ENCODE results near the gene SAPCD2.
"Not testable (repeated sequence)": the region's sequence is repeated elsewhere in the genome, so short reads cannot be mapped to it uniquely, and the experiment has no call there.

Gene SAPCD2, protein sequence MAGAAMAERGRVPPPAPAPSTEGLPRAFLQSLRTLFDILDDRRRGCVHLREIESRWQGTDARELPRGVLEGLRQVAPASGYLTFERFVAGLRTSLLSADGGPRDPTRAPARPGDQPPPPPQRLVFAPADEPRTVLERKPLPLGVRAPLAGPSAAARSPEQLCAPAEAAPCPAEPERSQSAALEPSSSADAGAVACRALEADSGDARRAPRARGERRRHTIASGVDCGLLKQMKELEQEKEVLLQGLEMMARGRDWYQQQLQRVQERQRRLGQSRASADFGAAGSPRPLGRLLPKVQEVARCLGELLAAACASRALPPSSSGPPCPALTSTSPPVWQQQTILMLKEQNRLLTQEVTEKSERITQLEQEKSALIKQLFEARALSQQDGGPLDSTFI

DNA sequence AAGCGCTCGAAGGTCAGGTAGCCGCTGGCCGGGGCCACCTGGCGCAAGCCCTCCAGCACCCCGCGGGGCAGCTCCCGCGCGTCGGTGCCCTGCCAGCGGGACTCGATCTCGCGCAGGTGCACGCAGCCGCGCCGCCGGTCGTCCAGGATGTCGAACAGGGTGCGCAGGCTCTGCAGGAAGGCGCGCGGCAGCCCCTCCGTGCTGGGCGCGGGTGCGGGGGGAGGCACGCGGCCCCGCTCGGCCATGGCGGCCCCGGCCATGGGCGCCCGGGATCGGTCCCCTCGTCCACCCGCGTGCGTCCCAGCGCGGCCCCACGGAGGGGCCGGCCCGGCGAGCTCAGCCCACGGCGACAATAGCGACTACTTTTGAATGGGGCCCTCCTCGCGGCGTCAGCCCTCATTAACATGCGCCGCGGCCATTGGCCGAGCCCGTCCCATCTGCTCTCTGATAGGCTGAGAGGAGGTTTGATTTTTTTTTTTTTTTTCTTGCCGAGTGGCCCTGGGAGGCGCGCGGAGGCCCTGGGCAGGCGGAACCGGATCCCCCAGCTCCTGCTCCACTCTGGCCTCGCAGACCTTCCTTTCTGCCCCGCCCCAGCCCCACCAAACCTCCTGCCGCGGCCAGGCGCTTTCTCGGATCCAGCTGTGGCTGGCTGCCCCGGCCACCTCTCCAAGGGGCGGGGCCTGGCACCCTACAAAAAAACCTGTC is at the start of gene SAPCD2:
Gene SAPCD2, minus strand, starts transcription at position 357 of the 705 bp plus-strand sequence. Its CDS starts 97 bp downstream, at position 260.
- peak; percentile 97 for DNase-seq (ENCODE audit: low spot score)

DNA sequence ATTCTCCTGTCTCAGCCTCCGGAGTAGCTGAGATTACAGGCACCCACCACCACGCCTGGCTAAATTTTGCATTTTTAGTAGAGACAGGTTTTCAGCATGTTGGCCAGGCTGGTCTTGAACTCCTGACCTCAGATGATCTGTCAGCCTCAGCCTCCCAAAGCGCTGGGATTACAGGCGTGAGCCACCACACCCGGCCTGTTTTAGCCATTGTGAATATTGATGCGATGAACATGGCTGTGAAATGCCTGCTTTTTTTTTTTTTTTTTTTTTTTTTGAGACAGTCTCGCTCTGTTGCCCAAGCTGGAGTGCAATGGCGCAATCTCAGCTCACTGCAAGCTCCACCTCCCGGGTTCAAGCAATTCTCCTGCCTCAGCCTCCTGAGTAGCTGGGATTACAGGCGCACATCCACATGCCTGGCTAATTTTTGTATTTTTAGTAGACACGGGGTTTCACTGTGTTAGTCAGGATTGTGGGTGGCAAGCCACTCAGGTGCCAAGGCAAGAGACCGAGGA is 47.8 kb upstream of the SAPCD2 start:
- not testable (repeated sequence) for DNase-seq (ENCODE audit: low spot score)

DNA sequence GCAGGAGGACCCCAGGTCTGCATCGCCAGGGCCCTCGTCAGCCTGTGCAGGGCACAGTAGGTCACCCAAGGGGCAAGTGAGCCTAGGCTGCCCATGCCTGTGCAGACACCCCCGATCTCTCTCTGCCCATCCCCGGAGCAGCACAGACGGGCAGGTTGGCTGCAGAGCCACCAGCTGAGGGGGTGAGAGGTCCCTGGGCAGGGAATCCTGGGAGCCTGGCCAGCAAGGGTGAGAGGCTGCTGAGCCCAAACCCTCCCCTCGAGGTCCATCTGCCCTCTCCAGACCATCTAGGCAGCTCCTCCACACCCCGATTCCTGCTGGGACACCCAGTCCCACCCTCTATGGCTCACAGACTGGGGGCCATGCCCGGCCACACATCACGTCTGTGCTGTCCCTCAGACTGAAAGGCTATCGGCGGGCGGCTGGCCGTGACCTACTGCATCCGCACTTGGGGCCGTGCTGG is 46.9 kb upstream of the SAPCD2 start:
- DNase-seq (ENCODE audit: low spot score) = no peak

DNA sequence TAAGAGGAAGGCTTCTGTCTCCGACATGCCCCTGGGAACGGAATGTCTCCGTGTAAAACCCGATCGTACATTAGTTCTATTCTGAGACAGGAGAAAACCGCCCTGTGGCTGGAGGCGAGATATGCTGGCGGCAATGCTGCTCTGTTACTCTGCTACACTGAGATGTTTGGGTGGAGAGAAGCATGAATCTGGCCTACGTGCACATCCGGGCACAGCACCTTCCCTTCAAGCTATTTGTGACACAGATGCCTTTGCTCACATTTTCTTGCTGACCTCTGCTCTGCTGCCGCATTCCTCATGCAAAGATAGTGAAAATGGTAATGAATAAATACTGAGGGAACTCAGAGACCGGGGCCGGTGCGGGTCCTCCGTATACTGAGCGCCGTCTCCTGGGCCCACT is 46.4 kb upstream of the SAPCD2 start:
- no peak for DNase-seq (ENCODE audit: low spot score)

DNA sequence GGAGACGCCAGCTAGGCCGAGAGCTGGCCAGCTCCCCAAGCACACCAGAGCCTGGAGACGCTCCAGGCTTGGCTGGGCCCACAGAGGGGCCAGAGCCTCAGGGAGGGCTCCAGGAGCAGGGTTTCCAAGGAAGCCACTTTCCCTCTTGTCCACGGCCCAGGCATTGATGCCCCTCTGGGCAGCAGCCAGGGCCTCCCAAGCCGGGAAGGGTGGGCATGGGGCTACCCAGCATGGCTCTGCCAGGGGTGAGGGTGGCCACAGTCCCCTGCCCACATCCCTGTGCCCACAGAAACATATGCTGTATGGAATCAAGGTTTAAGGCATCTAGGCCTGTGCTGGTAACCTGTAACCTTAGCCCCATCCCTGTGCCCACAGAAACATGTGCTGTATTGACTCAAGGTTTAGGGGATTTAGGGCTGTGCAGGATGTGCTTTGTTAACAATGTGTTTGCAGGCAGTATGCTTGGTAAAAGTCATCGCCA is 45.7 kb upstream of the SAPCD2 start:
- no peak for DNase-seq (ENCODE audit: low spot score)

DNA sequence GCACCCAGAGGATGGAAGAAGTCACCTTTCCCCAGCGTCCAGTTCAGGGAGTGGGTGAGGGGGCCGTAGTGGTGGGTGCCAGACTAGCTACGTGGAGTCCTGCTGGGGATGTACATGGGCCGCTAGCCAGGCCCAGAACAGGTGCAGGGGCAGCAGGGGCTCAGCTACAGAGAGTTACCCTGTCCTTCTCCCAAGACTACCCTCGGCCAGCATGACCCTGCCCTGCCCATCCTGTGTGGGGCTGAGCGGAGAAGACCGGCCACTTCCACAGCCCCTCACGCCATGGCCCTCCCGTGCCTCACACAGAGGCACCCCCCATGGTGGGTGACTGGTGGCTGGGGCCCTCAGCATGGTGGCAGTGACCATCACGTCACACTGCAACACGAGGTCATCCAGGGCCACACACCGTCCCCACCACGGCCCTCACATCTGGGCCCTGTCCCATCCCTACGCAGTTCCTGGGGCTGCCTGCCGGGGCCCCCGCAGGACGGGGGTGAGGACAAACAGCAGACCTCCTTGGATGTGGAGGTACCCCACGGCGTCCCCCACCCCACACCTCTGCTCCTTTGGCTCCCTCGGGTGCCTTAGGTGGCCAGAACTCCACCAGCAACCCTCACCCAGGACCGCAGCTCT is 45.2 kb upstream of the SAPCD2 start:
- DNase-seq (ENCODE audit: low spot score) = no peak

DNA sequence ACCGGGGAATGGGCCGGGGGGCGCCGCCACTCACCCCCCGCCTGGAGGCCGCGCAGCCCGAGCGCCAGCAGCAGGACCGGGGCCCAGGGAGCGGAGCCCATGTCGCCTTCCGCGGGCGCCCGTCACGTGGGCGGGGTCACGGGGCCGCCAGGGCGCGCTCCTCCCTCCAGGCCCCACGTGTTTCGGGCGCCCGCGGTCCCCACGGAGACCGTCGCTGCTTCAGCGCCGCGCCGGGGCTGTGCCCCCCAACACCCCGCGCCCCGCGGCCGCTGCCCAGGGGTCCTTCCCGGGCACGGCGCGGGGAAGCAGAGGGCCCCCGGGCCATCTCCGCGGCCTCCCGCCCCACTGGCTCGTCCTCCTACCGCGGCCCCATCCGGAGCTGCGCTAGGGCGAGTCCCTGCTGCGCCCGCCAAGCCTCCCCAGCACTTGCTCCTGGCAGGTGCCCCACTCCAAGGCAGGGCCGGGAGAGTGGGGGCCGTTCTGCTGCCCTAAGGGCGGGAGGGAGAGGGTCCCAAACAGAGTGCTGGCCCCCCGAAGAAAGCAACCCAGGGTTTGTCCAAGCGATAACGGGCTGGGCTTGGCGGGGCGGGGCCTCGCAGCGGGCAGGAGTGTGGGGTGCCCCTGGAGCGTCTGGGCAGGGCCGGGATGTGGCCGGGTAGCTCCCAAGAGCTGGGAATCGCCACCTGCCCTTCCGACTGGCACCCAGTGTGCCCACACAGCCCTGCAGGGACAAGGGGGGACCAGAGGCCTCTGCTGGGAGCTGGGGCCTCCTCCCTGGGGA is 44.4 kb upstream of the SAPCD2 start, which contains the start of gene DPP7:
Gene DPP7, minus strand, starts transcription at position 121 of the 781 bp plus-strand sequence. Its CDS starts 20 bp downstream, at position 101.
- peak; percentile 85 for DNase-seq (ENCODE audit: low spot score)

DNA sequence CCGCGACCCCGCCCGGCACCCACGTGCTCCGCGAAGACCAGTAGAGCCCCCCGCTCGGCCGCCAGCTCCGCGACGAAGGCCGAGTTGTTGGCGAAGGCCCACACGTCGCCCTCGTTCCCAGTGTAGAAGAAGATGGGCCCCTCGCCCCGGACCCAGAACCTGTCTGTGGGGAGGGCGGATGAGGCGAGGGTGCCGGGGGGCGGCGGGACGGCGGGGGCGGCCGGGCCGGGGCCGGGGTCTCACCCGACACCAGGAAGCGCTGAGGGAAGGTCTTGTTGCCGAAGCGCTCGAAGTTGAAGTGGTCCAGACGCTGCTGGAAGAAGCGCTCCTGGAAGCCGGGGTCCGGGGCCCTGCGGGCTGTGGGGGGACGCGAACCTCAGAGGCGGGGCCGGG is 43.9 kb upstream of the SAPCD2 start:
- DNase-seq (ENCODE audit: low spot score) = peak; percentile 39

DNA sequence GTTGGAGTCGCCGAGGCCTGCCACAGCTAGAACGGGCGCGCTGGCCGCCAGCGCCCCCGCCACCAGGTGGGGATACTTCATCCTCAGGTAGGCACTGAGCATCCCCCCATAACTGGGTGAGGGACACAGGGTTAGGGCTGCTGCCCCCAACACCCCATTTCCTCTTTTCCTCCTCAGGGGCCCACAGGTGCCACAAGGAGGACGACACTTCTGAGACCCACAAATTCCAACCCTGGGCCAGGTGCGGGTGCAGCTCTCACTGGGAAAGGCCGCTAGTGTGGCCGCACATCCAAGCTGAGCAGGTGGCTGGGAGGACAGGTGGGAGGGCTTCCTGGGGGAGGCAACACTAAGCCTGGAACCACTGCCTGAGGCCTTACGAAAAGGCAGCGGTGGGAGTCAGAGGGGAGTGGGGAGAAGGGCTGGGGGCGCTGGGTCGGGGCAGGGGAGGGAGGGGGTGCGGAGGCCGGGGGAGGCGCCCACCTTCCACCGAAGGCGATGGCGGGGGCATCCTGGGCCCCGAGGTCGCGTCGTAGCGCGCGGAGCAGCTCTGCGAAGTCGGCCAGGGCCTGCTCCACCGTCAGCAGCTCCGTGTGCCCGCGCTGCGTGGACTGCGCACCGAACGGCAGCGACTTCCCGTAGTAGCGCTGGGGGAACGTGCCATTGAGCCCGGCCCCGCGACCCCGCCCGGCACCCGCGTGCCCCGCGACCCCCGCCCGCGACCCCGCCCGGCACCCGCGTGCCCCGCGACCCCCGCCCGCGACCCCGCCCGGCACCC is 43.2 kb upstream of the SAPCD2 start:
- peak; percentile 50 for DNase-seq (ENCODE audit: low spot score)

DNA sequence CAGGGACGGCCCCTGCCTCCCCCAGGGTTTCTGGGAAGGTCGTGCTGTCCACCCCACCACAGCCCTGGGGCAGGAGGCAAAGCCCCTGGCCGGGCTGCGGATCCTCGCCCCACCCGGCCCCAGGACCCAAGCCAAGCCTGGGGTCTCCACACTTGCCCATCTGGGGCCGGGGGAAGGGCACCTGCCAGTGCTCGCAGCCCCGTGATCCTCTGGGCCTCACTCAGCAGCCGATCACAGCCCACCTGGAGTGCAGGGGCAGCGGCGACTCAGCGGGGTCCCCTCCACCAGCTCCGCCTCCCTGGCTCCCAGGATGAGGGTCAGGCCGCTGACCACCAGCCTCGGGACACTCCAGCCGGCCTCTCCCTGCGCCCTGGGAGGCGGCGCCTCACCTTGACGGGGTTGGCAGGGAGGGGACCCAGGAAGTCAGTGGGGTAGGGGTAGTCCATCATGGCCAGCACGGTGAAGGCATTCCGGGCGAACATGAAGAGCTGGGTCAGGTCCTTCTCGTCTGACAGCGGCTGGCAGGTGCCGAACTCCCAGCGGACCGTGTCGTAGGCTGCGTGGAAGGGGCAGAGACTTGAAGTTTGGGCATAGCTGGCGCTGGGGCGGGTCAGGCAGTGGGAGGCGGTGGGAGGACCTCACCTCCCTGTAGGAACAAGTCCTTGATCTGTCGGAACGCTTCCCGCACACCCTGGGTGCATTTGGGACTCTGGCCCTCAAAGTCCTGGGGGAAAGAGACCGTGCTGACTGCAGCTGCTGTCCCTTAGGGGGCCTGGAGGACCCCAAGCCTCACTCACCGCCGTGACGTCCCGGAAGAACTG is 42.4 kb upstream of the SAPCD2 start:
- DNase-seq (ENCODE audit: low spot score) = no peak

DNA sequence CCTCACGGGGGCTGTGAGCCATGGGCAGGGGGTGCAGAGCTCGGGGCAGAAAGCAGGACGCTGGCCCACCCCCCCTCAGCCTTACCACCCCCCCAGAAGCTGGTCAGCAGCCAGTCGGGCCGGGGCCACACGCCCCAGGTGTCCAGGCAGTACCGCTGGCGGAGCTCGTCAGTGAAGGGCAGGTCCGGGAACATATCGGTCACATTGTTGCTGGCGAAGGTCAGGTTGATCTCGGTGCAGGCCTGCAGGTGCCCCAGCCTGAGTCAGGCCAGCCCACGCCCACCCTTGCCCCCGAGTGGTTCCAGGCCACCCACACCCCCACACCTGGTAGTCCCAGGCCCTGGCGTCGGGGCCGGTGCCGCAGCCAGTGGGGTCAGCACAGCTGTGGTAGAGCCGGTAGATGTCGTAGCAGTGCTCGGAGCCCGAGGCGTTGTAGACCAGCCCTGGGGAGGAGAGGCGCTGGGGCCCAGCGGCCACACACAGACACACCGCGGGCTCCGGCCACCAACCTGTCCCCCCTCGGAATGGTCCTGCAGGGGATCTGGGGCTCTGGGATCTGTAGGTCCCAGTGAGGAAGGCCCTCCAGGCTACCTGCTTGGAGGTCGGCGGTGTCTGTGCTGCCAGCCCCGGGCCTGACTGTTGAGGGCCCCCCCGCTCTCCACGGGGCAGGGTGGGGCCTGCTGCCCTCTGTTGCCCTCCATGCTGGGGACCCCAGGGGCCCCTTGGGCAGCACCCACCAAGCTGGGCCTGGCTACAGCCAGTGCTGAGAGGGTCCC is 41.6 kb upstream of the SAPCD2 start:
- no peak for DNase-seq (ENCODE audit: low spot score)

DNA sequence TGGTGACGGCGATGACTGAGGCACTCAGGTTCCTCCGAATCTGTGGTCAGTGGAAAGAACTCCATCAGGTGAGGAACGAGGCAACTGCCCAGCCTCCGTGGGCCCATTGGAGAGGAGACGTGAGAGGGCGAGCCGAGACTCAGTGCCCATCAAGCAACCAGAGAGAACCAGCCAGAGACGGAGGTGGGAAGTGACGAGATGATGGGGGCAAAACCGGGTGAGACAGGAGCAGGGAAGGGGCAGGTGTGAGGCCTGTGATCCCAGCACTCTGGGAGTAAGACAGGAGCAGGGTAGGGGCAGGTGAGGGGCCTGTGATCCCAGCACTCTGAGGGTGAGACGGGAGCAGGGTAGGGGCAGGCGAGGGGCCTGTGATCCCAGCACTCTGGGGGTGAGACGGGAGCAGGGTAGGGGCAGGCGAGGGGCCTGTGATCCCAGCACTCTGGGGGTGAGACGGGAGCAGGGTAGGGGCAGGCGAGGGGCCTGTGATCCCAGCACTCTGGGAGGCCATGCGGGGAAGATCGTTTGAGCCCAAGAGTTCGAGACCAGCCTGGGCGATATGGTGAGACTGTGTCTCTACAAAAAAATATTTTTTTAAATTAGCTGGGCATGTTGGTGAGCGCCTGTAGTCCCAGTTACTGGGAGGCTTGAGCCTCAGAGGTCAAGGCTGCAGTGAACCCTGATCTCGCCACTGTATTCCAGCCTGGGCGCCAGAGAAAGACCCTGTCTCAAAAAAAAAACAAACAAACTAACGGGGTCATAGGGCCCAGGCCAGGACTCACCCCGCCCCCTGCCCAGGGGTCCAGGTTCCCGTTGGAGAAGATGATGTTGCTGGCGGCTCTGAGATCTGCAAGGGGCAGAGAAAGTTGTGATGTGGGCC is 40.8 kb upstream of the SAPCD2 start:
- DNase-seq (ENCODE audit: low spot score) = no peak

DNA sequence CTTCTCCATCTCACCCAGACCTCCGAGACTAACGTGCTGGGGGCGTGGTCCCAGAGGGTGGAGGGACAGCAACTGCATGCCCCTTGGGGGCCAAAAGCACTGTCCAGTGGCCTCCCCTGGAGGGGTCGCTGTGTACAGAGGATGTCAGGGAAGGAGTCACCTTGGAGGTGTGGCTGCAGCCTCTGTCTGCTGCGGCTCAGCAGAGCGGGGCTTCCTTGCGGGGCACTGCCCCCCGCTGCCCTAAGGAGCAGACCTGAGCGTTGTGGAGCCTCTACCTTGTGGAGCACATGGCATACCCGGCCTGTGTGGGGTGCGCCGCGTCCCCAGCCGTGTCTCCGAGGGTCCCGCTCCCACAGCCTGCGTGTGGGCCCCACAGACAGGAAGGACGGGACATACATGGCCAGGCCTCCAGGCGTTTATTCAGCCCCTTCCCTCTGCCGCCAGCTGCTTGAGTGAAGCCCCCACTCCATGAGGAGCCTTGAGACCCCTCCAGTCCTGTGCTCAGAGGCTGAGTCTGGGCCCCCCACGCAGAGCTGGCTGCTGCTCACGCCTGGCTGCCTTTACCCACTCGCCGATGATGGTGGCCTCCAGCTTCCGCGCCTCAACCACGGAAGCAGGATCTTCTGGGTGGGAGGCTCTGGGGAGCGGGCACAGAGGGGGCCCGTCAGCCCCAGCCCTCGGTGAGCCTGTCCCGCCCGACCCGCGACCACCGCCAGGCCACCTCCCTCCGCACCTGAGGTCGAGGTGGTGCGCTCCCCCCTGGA is 40.0 kb upstream of the SAPCD2 start:
- DNase-seq (ENCODE audit: low spot score) = no peak

DNA sequence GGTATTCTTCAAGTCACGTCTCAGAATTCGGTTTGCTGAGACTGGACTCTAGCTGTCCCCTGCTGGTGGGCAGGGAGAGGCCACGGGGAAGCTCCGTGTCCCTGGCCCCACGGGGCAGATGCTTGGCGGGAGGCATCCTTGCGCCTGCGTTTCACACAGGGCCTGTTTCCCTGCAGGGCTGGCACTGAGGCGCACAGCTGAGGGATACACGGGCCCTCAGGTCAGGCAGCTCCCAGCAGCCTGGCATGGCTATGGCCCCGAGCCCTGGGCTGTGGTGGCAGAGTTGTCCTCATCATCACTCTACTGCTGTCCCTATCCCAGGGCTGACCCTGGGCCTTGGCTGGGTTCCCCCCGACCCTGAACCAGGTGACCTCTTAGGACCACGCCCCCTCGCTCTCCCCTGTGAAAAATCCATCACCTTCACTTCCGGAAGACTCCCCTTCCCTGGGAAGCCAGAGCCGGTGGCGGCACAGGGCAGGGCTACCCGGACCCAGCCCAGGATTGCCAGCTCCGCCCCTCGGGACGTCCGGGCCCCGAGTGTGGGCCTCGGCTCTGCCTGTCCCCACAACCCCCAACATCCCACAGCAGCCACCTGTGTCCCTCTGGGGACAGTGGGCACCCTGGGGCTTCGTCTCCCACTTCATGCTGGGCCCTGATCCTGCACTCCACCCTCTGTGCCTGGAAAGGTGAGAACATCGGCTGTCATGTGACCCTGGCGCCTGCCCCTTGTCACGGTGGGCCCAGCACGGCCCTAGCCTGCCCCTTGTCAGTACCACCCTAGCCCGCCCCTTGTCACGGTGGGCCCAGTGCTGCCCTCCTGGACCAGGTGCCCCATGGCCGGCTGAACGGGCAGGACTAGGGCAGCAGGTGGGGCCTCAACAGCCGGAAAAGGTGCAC is 39.1 kb upstream of the SAPCD2 start:
- no peak for DNase-seq (ENCODE audit: low spot score)

DNA sequence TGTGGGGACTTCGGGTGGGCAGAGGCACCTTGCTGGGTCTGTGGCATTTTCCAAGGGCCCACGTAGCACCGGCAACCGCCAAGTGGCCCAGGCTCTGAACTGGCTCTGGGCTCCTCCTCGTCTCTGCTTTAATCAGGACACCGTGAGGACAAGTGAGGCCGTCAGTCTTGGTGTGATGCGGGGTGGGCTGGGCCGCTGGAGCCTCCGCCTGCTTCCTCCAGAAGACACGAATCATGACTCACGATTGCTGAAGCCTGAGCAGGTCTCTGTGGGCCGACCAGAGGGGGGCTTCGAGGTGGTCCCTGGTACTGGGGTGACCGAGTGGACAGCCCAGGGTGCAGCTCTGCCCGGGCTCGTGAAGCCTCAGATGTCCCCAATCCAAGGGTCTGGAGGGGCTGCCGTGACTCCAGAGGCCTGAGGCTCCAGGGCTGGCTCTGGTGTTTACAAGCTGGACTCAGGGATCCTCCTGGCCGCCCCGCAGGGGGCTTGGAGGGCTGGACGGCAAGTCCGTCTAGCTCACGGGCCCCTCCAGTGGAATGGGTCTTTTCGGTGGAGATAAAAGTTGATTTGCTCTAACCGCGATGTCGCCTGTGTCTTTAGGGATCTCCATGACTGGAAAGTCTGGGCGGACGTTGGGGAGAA is 38.4 kb upstream of the SAPCD2 start:
- no peak for DNase-seq (ENCODE audit: low spot score)

DNA sequence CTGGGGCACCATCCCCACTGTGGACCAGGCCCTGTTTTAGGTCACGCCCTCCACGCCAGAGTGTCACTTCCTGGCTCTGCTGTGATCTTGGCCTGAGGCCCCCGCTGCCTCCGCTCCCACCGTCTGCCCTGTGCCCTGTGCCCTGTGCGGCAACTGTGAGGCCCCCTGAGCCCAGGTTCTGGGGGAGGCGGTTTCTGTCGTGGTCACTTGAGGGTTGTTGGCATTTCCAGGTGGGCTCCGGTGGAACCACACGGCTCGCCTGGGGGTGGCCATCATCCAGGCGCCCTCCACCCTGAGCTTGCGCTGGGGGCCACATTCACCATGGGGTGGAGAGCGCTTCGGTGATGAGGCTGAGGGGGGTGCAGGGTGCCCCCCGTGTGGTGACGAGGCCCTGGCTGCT is 37.6 kb upstream of the SAPCD2 start:
- no peak for DNase-seq (ENCODE audit: low spot score)
